NCI-H1417 (cell line): ENCODE results near the gene TMPRSS15.

Experiments
- DNase-seq, 3 experiments: peaks; one replicate each; lab custom pipeline; 2025; lab: John Stamatoyannopoulos, UW

TMPRSS15 gene

DNA sequence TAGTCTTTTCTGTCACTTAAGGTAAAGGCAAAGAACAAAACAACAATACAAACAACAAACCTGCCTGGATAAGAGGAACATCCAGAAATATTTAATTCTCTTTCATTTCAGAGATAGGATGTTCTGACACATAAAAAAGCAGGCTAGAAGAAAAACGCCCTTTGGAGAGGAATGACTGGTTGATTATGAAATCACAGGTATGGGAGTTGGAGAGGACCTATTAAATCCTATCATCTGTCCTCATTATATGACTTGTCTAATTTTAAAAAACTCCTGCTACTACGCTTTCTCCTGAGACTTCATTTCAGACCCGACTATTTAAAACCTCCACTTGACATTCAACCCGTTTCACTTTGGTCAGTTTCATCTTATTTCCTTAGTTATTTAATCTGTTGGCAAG lies 54.1 kb downstream of the TMPRSS15 start:
- DNase-seq = no peak

DNA sequence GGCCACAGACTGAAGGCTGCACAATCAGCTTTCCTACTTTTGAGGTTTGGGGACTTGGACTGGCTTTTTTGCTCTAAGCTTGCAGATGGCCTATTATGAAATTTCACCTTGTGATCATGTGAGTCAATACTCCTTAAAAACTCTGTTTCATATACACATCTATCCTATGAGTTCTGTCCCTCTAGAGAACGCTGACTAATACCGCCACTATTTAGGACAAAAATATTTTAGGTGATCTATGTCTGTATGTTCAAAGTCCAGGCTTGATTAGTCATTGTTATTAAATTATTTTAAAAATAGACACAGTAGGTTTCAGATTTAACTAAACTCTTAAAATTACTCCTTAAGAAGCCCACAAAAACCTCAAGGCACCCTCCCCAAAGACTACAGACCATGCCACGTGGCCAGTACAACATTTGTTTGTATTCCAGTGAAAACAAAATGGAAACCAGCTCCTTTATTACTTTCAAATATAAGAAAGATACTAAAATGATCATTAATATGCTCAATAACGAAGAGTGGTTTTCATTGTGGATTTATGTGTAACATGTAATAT lies 63.1 kb downstream of the TMPRSS15 start:
- no peak for DNase-seq

DNA sequence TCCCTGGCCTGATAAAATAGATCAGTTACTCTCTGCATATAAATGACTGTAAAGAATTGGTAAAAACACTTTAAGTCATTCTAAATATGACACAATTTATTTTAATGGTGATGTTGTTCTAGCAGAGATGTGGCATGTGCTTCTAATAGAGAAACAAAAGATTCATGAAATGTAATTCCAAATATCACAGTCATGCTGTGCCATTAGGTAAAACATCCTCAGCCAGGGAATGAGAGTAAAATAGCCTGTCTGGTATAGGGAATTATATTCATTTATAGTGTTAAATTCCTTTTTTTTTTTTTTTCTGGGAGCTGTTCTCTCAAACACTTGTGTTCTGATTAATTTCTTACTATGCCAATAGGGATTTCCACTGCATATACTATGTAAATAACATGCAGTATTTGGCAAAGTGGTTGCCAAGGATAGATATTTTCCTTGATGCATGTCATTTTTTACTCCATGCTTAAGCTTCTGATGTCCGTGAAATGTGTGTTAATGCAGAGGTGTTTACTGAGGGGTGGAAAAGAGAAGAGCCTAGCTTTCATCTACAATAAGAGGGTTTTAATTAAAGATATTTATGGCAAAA lies 67.8 kb downstream of the TMPRSS15 start:
- no peak for DNase-seq

DNA sequence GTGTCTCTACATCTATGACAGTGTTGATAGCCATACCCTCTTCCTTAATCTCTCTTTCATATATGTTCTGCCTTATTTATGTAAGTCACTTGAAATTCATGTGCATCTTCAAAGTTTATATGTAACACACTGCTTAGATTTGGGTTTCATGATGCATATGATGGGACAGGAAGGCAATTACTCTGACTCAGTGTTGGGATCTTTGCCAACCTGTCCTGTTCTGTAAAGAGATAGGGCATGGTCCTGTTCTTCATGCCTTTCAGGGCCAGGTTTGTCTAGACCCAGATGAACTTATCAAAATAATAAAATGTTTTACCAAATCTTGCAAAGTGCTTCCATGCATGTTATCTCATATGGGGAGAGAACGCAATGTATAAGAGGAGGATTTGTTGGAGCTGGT lies 69.5 kb downstream of the TMPRSS15 start:
- no peak for DNase-seq

DNA sequence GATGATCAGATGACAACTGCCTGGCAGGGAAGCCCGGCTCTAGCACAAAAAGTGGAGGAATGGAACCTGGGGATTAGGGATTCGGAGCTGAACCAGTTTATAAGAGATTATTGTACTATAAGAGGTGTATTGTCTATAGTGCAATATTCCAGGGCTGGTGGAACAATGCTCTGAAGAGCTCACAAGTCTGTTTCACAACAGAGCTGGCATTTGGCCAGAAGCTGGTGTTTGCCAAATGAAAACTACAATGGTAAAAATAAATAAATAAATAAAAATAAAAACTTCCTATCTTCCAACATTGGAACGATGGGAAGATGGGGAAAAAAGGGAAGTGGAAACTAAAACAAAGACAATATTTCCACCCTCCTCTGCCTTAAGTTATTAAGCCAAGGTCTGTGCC lies 85.4 kb downstream of the TMPRSS15 start:
- DNase-seq = no peak

DNA sequence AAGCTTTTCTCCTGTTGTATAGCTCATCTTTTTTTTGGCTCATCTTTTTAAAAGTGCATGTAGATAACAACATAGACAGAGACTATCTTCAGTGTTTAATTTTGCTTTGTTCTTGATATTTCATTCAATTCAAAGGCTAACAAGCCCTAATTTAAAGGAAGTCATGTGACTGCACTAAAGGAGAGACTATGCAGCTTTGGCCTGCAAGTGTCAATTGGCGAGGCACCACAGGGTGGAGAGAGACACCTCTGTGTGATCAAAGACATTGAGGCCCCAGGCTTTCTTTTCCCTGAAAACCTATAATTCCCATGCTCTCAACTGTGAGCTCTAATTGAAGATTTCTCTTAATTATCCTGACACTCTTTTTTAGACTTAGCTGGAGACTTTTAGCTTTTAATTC lies 105.4 kb downstream of the TMPRSS15 start:
- DNase-seq = peak in 2 of 3 experiments; percentile 22 to 64

DNA sequence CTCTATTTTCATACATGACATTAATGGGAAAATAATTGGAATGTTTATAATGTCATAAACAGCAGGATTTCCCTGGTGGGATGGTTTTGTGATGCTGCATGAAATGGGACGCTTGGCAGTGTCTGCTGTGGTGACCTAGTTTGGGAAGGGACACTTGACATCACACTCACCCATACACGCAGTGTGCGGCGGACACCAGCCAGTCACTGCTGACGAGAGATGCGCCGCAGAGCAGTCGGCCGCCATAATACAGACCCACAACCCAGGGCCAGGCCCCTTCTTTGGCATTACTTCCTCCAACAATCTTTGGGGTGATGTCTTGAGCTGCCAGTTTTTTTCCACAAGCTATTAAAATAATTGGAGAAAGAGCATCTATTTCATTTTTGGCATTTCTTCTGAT lies 109.5 kb downstream of the TMPRSS15 start:
- no peak for DNase-seq

DNA sequence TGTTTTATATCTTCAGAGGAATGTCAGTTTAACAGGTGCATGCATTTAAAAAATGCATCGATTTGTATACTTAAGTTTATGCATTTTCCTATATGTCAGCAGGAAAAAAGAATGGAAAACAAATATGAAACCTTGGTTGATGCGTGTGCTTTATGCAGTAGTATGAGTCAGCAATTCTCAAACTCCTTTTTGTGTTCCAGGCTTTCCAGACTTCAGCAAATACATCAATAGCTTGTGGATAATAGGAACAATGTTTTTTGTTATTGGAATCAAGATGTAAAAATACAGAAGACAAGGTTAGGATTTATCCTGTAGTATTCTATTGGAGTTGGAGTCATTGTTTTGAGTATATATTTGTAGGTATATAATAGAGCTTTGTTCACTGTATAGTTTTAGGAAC lies 113.7 kb downstream of the TMPRSS15 start:
- no peak for DNase-seq

DNA sequence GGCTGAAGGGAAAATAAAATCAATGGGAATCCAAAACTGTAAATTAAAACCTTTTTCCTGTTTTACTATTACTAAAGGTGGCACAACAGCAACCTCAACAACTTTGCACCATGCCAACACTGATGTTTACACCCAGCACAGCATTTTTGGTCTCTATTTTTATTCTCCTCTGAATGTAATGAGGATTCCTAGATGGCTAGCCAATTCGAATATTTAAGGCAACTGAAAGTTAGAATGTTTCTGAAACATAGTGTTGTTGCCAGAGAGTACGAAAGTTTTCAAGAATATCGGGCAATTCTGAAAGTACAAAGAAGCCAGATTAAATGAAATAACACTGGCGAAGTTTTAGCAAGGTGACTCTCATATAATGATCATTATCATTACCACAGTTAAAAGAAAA lies 118.2 kb downstream of the TMPRSS15 start:
- DNase-seq = no peak

DNA sequence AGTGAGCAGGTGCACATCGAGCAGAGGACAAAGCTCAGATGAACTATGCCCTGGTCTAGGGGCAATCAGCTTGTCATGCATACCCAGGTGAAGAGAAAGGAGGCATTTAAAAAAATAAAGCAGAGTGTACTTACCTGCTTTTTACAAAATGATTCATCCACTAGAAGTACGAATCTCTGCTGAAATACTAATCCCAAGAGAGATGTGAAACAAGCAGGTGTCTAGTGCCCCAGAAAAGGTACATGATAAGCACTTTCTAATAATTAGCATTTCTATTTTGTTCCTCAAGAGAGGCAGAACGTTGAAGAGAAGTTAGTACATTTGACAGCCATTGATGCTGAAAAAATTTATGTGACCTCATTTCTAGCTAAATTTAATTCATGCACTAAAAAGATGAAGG lies 127.8 kb downstream of the TMPRSS15 start:
- peak in 2 of 3 experiments; percentile 44 to 89 for DNase-seq

DNA sequence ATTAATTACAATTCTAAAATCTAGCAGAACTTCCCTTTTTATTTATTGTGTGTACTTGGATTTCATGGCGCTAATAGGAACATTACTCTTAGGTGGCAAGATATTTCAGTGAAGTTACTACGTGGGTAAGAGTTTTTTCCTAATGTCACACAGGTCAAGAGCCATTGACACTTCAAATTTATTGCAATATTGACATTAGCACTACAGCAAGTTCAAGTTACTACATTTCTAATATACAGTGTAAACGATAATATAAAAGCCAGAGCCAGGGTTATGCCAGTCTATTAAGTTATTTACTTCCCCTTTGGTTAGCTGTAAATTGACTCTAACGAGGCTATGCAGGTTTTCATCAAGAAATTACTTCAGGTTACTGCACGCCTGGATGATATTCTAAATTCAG lies 129.2 kb downstream of the TMPRSS15 start:
- DNase-seq = peak in 1 of 3 experiments; percentile 38

DNA sequence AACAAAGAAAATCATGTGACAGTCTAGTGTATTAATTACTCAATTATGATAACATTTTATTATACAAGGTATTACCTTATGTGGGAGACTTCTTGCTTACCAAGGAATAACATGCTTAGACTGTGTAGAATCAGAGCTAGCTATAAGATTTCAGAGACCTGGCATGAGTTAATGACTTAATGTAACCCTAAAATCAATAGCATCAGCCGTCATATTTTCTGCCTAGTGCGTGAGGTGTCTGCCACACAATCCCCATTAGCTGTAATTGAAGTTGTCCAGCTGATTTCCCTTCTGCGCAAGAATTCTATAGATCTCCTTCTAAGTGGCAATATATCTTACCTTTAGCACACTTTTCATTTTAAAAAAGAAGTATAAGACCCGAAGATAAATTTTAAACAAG lies 130.2 kb downstream of the TMPRSS15 start:
- peak in 1 of 3 experiments; percentile 12 for DNase-seq

DNA sequence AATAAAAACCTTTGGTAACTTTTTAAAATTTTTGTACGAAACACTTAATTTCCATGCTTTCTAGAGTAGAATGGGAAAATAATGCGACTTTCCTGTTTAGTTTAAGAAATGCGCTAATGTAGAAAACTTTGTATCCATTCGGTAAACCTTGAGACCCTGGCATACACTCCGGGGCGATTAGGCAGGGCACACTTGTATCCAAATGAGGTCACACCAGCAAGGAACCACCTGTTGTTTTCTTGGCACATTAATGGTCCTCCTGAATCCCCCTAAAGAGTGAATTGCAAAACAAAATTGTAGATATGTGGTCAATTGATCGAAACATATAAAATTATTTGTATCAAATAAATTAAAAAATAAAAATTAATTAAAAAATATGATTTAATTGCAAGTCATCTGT lies 133.7 kb downstream of the TMPRSS15 start:
- DNase-seq = no peak

DNA sequence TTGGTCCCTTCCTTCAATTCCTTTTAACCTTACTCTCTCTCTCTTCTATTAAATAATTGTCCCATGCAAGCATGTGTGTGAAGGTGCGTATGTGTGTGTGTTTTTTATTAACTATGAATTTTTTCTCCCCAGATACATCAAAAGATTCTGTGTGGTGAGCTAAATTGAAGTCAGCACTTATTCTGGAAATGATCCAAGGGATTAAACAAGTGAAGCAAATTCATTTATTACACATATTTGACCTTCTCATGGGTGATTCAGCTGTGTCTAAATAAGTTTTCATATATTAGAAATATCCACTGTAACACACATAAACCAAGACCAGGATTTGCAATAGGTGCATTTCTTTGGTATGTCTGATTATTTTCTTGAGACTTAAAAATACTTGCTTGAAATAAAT lies 134.7 kb downstream of the TMPRSS15 start:
- DNase-seq = no peak

DNA sequence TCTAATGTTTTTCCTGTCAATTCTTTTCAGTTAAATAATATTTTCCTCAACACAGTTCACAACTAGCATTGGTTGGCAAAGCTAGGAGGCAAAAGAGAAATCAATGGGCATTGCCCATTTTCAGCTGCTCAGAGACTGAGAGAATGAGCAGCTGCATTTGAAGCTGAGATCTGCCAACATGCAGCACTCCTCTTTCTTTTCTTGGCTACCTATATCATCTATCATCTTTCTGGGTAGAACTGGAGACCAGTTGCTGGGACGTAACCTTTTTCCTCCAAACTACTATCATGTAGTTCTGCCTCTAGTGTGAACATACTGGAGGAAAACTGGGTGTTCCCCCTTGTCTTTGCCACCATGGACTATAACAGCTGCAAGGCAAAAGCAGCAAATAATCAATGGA lies 136.1 kb downstream of the TMPRSS15 start:
- DNase-seq = no peak

DNA sequence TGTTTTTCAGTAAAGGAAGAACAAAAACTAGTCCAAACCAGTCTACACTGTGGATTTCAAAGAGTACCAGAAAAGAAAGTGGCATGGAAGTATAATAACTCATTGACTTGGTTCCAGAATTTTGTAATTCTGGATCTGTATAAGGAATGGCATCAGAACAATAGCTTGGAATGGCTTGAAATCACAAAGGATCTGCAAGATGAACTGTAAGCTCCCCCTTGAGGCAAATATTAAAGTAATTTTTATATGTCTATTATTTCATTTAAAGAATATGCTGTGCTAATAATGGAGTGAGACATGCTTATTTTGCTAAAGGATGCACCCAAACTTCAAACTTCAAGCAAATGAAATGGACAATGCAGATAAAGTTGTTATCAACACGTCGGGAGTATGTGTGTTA lies 137.6 kb downstream of the TMPRSS15 start:
- peak in 1 of 3 experiments; percentile 15 for DNase-seq

DNA sequence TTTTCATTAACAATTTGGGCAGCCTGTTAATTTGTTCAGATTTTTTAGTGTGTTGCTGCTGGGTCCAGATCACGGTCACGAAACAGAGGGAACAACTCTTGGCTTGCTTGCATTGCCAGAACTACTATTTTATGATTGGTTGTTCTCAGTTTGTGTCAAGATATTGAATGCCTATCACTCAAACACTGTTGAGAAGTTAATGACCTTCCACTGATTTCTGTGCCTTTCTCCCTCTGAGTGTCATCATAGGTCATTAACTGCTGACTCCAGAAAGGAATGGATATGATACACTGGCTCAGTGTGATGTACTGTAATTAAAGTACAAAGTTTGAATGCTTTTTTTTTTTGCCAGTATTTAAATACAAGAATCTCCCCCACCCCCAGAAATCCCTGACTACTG lies 149.8 kb downstream of the TMPRSS15 start:
- peak in 1 of 3 experiments; percentile 23 for DNase-seq

DNA sequence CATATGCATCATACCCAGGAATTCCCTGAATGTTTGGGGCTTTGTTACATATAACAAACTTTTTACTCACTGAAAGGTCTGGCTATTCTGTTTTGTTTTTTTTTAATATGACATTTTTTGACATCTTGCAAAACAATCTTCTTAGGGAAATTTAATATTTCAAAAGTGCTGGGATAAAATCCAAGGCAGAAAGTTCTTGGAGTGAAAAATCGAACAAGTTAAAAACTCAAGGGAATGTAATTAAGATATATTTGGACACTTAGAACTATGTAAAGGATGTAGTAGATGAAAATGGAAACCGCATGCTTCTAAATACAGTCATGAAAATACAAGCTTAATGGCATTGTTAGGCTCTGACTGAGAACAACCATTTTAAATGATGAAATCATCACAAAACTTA lies 150.4 kb downstream of the TMPRSS15 start:
- no peak for DNase-seq

DNA sequence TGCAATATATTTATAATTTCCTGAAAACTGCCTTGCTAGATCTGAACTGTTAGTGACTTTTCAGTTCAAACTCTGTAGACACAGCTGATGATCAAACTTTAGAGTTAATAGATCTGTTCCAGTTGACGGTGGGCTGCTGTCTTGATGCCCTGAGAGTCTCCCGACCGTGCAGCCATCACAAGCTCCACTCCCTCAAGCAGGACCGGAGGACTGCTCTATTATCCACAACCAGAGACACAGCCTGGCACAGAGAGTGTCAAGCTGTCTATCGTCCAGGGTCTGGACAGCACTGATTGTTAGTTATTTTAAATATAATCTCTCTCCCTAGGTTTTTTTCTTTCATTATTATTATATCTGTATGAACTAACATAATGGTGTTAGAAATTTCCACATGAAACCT lies 150.9 kb downstream of the TMPRSS15 start:
- DNase-seq = no peak

DNA sequence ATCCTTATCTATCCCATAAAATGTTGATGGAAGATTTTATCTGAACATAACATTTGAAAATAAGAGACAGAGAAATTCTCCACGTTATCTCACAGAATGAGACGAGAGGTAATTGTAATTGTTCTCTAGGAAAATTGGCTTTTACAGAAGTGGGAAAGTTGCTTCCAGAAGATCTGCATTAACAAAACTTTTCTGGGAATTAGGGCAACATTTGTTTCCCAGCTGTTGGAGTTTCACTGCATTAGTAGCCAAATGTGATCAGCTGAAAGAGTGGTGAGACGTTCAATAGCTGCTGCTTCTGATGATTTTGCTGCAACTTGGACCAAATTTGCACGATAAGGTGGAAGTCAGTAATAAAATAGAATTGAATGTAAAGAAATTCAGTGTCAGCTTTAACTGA lies 151.3 kb downstream of the TMPRSS15 start:
- no peak for DNase-seq

DNA sequence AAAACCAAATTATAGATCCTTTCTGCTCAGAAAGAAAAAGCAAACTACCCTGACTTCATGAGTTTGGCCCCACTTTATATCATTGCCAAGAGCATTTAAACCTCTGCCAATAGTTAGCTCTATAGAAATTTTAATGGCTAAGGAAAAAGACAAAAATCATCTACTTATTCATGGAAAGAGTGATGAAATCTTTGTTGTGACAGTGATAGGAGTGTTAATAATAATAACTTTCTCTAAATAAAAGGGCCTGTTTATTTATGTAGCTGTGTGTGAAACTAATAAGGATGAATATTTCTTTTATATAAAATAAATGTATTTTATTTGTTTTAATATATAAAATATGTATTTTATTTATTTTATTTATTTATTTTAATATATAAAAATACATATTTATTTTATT lies 152.5 kb downstream of the TMPRSS15 start:
- peak in 1 of 3 experiments; percentile 29 for DNase-seq

DNA sequence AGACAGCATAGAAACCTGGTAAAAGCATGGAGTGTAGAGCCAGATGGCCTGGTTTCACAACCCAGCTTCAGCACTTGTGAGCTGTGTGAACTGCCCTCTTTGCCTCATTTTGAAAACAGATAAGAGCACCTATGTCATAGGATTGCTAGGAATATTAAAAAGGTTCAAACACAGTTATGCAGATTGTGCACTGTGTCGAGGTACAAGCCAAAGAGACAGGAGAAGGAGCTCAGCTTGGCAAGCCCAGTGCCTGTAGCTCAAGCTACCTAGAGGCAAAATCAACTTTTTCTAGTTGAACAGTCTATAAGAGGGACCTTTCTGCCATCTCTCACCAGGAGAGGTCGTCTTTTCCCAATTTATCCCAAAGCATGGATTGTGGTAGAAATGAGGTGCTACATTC lies 153.9 kb downstream of the TMPRSS15 start:
- peak in 2 of 3 experiments; percentile 17 to 40 for DNase-seq

DNA sequence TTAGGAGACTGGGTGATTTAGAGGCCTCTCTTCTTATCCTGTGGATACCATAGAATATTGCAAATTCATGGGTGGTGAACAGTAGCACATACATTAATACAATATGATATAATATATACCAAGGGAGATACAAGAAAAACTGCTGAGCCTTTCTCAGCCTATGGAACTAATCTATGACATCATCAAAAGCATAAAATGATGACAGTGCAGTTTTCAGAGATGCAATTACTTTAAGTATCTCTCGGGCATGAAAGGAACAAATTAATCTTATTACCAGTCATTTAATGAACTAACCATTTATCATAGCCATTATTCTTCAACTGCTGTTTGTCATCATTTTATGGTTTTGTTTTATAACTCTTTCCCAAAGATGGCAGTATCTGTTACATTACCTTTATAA lies 155.4 kb downstream of the TMPRSS15 start:
- peak in 1 of 3 experiments; percentile 68 for DNase-seq

DNA sequence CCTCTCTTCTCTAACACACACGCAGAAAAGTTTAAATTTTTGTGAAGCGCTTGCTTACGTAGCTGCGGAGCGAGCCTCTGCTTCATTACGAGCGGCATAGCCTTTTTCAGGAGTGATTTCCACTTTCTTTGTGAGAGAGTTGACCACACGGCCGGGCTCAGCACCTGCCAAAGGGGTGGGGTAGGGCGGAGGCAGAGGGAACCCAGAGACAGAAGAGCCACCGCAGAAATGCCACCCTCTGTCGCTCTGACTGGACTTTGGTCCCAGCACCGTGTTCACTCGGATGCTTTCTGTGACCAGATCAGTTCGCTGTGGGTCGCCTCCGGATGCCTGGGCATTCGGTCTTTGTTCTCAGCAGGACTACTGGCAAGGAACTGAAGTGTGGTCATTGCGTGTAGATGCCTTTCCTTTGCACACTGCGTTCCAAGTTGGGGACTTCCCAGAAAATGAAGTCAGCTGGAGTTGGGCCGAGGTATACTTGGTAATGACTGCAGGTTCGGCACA lies 158.1 kb downstream of the TMPRSS15 start:
- DNase-seq = peak; percentile 27 to 78 (median 74)
